Right lobe of liver (tissue), 6 donors: ENCODE measurements around the gene LGI4. TPM values are rescaled to one million over a fixed set of nuclear protein-coding genes. Genes with fewer than 3 reads are reported as not detected.

Experiments
- ATAC-seq, 4 donors: fragments of 200-7000 bp; cut with Tn5 transposase; one replicate each; pipeline ENCODE4 v1.9.1; 2020; ENCODE audit warnings: mild to moderate bottlenecking in 4 of 4, moderate library complexity in 4 of 4
- DNase-seq, 3 donors: peaks; one replicate each; pipeline ENCODE4 v3.0.0-alpha.2; 2020
- H3K27ac ChIP-seq, 3 donors: fragments of 200-600 bp; one replicate each; pipeline ENCODE4 v1.8.0; 2022
- H3K27me3 ChIP-seq, 2 donors: fragments of 200-600 bp; one replicate each; pipeline ENCODE4 v1.8.0; 2022
- H3K36me3 ChIP-seq, 4 donors: fragments of 200-600 bp; sonication (generic) in 1 of 4; one replicate each; pipeline versions ENCODE4 v1.5.1 to v1.8.0; 2017 to 2022; ENCODE audit warnings: control low read depth in 1 of 4
- H3K4me1 ChIP-seq, 4 donors: fragments of 200-600 bp; sonication (generic) in 1 of 4; one replicate each; pipeline versions ENCODE4 v1.5.1 to v1.8.0; 2017 to 2022; ENCODE audit warnings: control low read depth in 1 of 4
- H3K4me3 ChIP-seq, 3 donors: fragments of 200-600 bp; one replicate each; pipeline ENCODE4 v1.8.0; 2022
- H3K9me3 ChIP-seq, 4 donors: fragments of 200-600 bp; sonication (generic) in 1 of 4; one replicate each; pipeline versions ENCODE4 v1.5.1 to v1.8.0; 2017 to 2022; ENCODE audit warnings: control low read depth in 1 of 4
- POLR2A ChIP-seq: fragments of 450-650 bp; IDR thresholded peaks from one replicate; pipeline ENCODE4 v1.6.1; 2017; ENCODE audit warnings: antibody characterized with exemption, mild to moderate bottlenecking
- WGBS: methylation state at CpG from one replicate; pipeline ENCODE4 v1.1.6; 2018; ENCODE audit warnings: low coverage, low lambda C conversion rate; ENCODE audit not compliant: insufficient coverage; ENCODE audit errors: missing lambda C conversion rate; 5-methylcytosine and 5-hydroxymethylcytosine counted together
- intact Hi-C, 2 donors: fragments of 100-400 bp; cut with DNase I; formaldehyde crosslinking; loops; one replicate each; pipeline versions ENCODE4 v1.11.2 to v1.14.1; 2022
- total RNA-seq, 6 experiments: library from RNA; depleted of rRNA in 2 of 6; stranded (reverse); fragments of >200 nt in 2 of 6; fragmentation: NEBNext Ultra II Directional in 3 of 6; extraction: Animal tissue kit (Norgen Biotek cat#: 25700) in 3 of 6; gene quantifications; one replicate each; pipeline versions ENCODE4 v1.1.0 to v1.2.4, GENCODE V29; 2016 to 2023
- TF ChIP-seq, protein P1 (sequence below), 4 donors: fragments of 200-600 bp in 3 of 4; fragments of 450-650 bp in 1 of 4; IDR thresholded peaks; one replicate each; pipeline versions ENCODE4 v1.5.1 to v1.8.0; 2016 to 2022; ENCODE audit warnings: antibody characterized with exemption in 4 of 4, mild to moderate bottlenecking in 2 of 4
- donor health status: DM: no; HTN: yes; CAD: no.
- donor health status: DM: no; HTN: no; CAD: no.
- donor health status: DM: no; HTN: no; CAD: no.
- donor health status: DM: no; HTN: yes; CAD: no.
- donor health status: DM: no; HTN: yes; CAD: no.

Gene LGI4
- total RNA-seq, 6 experiments from 2014 or later = 0.99 to 2.0 (median 1.5) TPM

GRCh38 chr19:35162471-35163326, 27.8 kb upstream of the LGI4 start:
- WGBS = 96% methylated on average over 5 of the region's 6 CpGs
- TF ChIP-seq, protein P1, sequence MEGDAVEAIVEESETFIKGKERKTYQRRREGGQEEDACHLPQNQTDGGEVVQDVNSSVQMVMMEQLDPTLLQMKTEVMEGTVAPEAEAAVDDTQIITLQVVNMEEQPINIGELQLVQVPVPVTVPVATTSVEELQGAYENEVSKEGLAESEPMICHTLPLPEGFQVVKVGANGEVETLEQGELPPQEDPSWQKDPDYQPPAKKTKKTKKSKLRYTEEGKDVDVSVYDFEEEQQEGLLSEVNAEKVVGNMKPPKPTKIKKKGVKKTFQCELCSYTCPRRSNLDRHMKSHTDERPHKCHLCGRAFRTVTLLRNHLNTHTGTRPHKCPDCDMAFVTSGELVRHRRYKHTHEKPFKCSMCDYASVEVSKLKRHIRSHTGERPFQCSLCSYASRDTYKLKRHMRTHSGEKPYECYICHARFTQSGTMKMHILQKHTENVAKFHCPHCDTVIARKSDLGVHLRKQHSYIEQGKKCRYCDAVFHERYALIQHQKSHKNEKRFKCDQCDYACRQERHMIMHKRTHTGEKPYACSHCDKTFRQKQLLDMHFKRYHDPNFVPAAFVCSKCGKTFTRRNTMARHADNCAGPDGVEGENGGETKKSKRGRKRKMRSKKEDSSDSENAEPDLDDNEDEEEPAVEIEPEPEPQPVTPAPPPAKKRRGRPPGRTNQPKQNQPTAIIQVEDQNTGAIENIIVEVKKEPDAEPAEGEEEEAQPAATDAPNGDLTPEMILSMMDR (IDR thresholded peaks at IDR 0.05) = no peak
- TF ChIP-seq POLR2A = no peak
- Histone ChIP-seq H3K36me3 (no peaks in the 10 kb centered on the region), H3K27ac (no peak overlapping the region), H3K27me3 (no peaks in the 10 kb centered on the region), H3K4me1 (peaks cover 0 to 3% (median 0%) of the 10 kb centered on the region in 4 donors), H3K4me3 (no peak overlapping the region), H3K9me3 (no peaks in the 10 kb centered on the region)
- intact Hi-C loops = no loop called here
- ATAC-seq = no peak
- no peak for DNase-seq

DNA sequence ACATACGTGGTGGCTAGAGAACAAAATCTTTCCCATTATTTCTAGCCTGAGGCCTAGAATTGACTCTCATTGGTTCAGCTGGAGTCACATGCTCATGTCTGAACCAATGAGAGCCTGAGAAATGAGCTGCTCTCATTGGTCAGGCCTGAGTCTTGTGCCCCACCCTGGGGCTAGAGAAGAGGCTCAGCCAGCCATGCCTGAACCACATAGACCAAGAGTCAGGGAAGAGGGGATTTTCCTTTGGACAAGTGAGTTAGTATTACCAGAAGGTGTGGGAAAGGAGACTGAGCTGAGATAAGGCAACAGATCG, 26.5 kb upstream of the LGI4 start:
- intact Hi-C loops = no loop called here
- Histone ChIP-seq H3K27ac (no peak overlapping the region), H3K4me3 (no peak overlapping the region), H3K36me3 (no peaks in the 10 kb centered on the region), H3K9me3 (no peaks in the 10 kb centered on the region), H3K4me1 (peaks cover 0 to 3% (median 0%) of the 10 kb centered on the region in 4 donors), H3K27me3 (no peaks in the 10 kb centered on the region)
- TF ChIP-seq, protein P1 (IDR thresholded peaks at IDR 0.05) = no peak
- no peak for TF ChIP-seq POLR2A
- 75% methylated on average over 1 of the region's 2 CpGs for WGBS
- ATAC-seq (no peak), DNase-seq (no peak)

DNA sequence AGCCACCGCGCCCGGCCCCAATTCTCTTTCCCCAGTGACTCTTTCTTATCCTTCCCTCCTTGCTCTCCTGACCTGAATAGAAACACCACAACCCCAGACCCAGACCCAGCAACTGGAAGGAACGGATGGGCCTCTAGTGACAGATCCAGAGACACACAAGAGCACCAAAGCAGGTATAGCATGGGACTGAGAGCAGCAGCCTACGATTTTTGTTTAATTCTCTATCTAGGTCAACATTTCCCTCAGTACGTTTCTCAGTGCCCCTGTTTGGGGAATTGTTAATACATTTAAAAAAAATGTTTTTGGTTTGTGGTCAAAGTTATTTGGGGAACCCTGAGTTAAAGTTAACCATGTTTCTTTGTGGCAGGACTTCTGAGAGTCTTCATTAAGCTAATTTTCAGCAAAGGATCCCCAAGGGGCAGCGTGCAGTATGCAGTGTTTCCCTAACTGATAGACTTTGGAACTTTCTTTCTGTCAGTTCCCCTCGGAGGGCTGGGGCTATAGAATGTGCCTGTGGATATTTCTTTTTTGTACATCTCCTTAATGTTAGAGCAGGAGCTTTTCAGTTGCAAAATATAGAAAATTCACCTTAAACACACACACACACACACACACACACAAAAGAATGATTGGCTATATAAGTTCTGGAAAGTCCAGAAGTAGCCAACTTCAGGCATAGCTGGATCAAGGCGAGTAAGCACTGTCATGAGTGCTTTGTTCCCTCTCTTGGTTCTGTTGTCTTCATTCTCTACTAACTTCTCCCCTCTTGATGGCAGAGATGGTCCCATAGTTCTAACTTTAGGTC, 26.0 kb upstream of the LGI4 start:
- intact Hi-C loops = no loop called here
- Histone ChIP-seq H3K9me3 (no peaks in the 10 kb centered on the region), H3K27ac (no peak overlapping the region), H3K4me1 (peaks cover 0 to 3% (median 0%) of the 10 kb centered on the region in 4 donors), H3K36me3 (no peaks in the 10 kb centered on the region), H3K27me3 (no peaks in the 10 kb centered on the region), H3K4me3 (no peak overlapping the region)
- no peak for ATAC-seq
- TF ChIP-seq, protein P1 (IDR thresholded peaks at IDR 0.05) = no peak
- TF ChIP-seq POLR2A = no peak
- 98% methylated on average over 5 of the region's 9 CpGs for WGBS
- no peak for DNase-seq

DNA sequence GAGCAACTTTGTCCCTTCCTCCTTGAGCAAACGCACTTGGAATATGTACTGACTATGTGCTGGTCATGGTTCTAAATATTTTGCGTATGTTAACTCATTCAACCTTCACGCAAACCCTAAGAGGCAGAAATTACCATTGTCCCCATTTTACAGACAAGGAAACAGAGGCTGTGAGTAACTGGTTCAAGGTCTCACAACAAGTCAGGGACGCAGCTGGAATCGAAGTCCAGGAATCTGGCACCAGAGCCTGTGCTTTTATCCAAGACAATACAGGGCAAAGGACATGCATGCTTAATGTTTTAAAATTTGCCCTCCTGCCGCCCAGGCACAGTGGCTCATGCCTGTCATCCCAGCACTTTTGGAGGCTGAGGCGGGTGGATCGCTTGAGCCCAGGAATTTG, 24.7 kb upstream of the LGI4 start:
- no peaks in the 10 kb centered on the region for H3K9me3 ChIP-seq
- intact Hi-C loops = no loop called here
- no peak overlapping the region for H3K4me3 ChIP-seq
- ATAC-seq (peak in 1 of 4 donors; percentile 21), DNase-seq (no peak)
- no peaks in the 10 kb centered on the region for H3K36me3 ChIP-seq
- peaks cover 0 to 3% (median 0%) of the 10 kb centered on the region in 4 donors for H3K4me1 ChIP-seq
- WGBS = 55% methylated on average over 5 of the region's 8 CpGs
- TF ChIP-seq POLR2A = no peak
- TF ChIP-seq, protein P1 (IDR thresholded peaks at IDR 0.05) = no peak
- no peaks in the 10 kb centered on the region for H3K27me3 ChIP-seq
- H3K27ac ChIP-seq = no peak overlapping the region
